ENCODE measurements around the gene ANXA10.

- TF ChIP-seq EZH2phosphoT487 (IDR thresholded peaks at IDR 0.05; ENCODE audit: borderline replicate concordance, low read length) (no peak), CTCF (conservative IDR thresholded peaks at IDR 0.05; ENCODE audit: low read depth, low read length) (no peak)
Observed at GRCh38 chr4:168221301-168221700, 129.0 kb downstream of the ANXA10 start.

All from PC-3 (cell line).